Left lung (tissue), 10 donors: Measurements from ENCODE around the gene MAB21L3. TPM values are rescaled to one million over a fixed set of nuclear protein-coding genes. Genes with fewer than 3 reads are reported as not detected.

ENCODE experiments used
- ATAC-seq: fragments of 200-7000 bp; cut with Tn5 transposase; one replicate; pipeline ENCODE4 v1.9.1; 2020; ENCODE audit warnings: moderate library complexity
- DNase-seq, 4 donors: peaks; one replicate each; pipeline ENCODE4 v3.0.0-alpha.2; 2013 to 2020
- H3K27ac ChIP-seq, 2 donors: fragments of 200-600 bp; sonication (generic) in 1 of 2; one replicate each; pipeline versions ENCODE4 v1.5.0 to v1.8.0; 2020 to 2021
- H3K27me3 ChIP-seq, 2 donors: fragments of 200-600 bp; sonication (generic) in 1 of 2; one replicate each; pipeline versions ENCODE4 v1.5.0 to v1.8.0; 2020 to 2021
- H3K36me3 ChIP-seq, 2 donors: fragments of 200-600 bp; sonication (generic) in 1 of 2; one replicate each; pipeline versions ENCODE4 v1.5.0 to v1.8.0; 2020 to 2021
- H3K4me1 ChIP-seq, 2 donors: fragments of 200-600 bp; one replicate each; pipeline ENCODE4 v1.8.0; 2021
- H3K4me3 ChIP-seq, 2 donors: fragments of 200-600 bp; sonication (generic) in 1 of 2; one replicate each; pipeline versions ENCODE4 v1.5.0 to v1.8.0; 2020 to 2021; ENCODE audit warnings: mild to moderate bottlenecking in 1 of 2
- H3K9me3 ChIP-seq, 2 donors: fragments of 200-600 bp; sonication (generic) in 1 of 2; one replicate each; pipeline versions ENCODE4 v1.5.0 to v1.8.0; 2020 to 2021
- intact Hi-C, 2 donors: fragments of 100-400 bp; cut with DNase I; formaldehyde crosslinking; loops; one replicate each; pipeline versions ENCODE4 v1.11.2 to v1.14.2; 2022
- polyA plus RNA-seq, 6 donors: library from polyadenylated mRNA; unstranded; fragments of 120-200 nt; gene quantifications; one replicate each; pipeline ENCODE4 v1.2.1, GENCODE V29; 2013; ENCODE audit not compliant: insufficient read length in 6 of 6
- total RNA-seq, 2 donors: library from RNA; stranded (reverse); fragmentation: NEBNext Ultra II Directional; extraction: Animal tissue kit (Norgen Biotek cat#: 25700); gene quantifications; one replicate each; pipeline ENCODE4 v1.2.1, GENCODE V29; 2021
- TF ChIP-seq, protein P1 (sequence below), 2 donors: fragments of 200-600 bp; sonication (generic) in 1 of 2; IDR thresholded peaks; one replicate each; pipeline versions ENCODE4 v1.5.0 to v1.8.0; 2021; ENCODE audit warnings: antibody characterized with exemption in 2 of 2
- donor health status: DM: no; HTN: yes; CAD: no.
- donor health status: DM: no; HTN: no; CAD: no.

The MAB21L3 gene
- total and polyA plus RNA-seq, 8 donors: 0.06 to 1.3 (median 0.17) TPM; not detected in 4

DNA sequence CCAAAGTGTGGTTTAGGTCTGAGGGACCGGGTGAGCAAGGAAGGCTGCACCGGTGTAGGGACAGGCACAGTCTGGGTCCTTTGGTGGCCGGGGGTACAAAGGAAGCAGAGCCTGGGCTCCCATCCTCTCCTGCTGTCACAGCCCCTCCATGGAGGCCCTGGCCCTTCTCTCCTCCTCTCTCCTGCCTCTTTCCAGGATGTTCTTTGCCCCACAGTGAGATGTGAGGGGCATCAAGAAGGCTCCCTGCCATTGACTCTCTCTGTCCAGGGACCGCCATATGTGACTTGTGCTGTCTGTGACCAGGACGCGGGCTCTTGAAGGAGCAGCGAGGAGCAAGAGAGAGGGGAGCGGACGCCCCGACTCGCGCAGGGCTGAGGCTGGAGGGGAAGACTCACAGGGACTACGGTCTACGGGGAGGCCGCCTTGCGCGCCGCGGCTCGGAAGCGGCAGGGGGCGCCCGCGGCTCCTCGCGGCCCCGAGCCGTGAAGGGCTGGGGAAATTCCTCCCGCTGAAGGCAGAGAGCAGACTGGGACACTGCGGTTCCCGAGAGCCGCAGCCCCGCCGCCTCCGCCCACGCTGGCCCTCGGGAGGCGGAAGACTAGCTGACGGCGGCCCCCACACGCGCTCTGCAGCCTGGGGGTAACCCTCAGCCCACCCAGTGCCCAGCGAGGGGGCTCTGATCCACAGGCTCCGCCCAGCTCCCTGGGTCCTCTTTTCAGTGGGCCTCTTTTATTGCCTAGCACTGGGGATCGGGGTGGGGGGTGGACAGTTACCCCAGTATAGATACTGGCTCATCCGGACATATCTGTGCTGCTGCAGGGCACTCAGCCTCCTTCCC, 40.8 kb downstream of the MAB21L3 start:
- Histone ChIP-seq H3K27me3 (no peaks in the 10 kb centered on the region), H3K4me1 (peaks cover 8 to 13% of the 10 kb centered on the region in 2 donors), H3K27ac (peak overlapping the region; percentile 64 to 65), H3K36me3 (no peaks in the 10 kb centered on the region), H3K9me3 (no peaks in the 10 kb centered on the region), H3K4me3 (peak overlapping the region; percentile 28 to 33)
- ATAC-seq (peak; percentile 99), DNase-seq (peak; percentile 68 to 93 (median 80))
- TF ChIP-seq, protein P1, sequence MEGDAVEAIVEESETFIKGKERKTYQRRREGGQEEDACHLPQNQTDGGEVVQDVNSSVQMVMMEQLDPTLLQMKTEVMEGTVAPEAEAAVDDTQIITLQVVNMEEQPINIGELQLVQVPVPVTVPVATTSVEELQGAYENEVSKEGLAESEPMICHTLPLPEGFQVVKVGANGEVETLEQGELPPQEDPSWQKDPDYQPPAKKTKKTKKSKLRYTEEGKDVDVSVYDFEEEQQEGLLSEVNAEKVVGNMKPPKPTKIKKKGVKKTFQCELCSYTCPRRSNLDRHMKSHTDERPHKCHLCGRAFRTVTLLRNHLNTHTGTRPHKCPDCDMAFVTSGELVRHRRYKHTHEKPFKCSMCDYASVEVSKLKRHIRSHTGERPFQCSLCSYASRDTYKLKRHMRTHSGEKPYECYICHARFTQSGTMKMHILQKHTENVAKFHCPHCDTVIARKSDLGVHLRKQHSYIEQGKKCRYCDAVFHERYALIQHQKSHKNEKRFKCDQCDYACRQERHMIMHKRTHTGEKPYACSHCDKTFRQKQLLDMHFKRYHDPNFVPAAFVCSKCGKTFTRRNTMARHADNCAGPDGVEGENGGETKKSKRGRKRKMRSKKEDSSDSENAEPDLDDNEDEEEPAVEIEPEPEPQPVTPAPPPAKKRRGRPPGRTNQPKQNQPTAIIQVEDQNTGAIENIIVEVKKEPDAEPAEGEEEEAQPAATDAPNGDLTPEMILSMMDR (IDR thresholded peaks at IDR 0.05): peak; percentile 91 to 93
- intact Hi-C loops: loop anchor here in 1 of 2 donors (5.0 kb wide), 1 partner anchor 335 kb away; no protein-coding TSS in a partner anchor

DNA sequence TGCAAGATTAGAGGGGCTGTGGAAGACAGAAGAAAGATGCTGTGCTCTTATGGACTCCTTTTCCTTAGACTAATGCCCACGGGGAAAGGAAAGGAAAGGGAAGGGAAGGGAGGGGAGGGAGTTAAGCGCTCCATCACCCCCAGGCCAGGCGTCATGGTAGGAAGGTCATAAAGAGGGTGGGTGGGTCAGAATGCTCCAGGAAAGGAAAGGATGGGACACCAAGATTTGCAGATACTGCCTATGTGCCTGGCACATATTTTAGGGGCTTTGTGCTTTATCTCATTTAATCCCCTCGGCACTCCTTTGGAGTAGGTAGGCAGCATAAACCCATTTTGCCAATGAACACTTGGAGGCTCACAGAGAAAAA, 41.4 kb downstream of the MAB21L3 start:
- TF ChIP-seq, protein P1 (IDR thresholded peaks at IDR 0.05): no peak
- intact Hi-C loops: loop anchor here in 1 of 2 donors (5.0 kb wide), 1 partner anchor 335 kb away; no protein-coding TSS in a partner anchor

DNA sequence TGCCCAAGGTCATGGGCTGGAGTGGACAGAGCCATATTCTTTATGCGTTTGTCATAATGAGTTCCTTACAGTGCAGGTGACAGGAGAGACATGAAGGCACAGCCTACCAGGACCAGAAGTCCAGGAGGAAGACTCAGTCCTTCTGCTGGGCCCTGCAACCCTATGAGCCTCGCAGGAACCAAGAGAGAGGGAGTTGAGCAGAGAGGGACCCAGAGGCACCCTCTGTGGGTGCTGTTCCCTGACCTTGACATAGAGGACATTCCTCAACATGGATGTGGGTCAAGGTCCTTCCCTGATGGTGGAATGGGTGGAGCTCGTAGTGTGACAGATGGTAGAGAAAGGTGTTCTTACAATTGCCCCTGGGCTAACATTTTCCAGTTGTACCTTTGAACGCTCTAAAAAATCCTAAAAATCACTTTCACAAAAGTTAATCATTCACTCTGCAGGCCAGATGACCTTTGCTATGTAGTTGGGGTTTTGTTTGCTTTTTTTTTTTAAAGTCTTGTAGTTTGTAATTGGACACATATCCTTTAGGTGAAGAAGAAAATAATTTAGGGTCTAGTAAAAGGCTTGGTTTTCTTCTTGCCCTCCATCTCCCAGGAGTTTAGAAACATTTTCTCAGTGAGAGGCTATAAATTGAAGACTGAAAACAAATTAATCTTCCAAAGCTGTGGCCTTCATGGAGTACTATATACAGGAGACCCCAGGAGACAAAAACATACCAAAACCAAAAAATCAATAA, 41.9 kb downstream of the MAB21L3 start:
- Histone ChIP-seq H3K9me3 (no peaks in the 10 kb centered on the region), H3K4me3 (no peak overlapping the region), H3K27me3 (no peaks in the 10 kb centered on the region), H3K4me1 (peaks cover 8 to 13% of the 10 kb centered on the region in 2 donors), H3K36me3 (no peaks in the 10 kb centered on the region), H3K27ac (no peak overlapping the region)
- intact Hi-C loops: loop anchor here in 1 of 2 donors (5.0 kb wide), 1 partner anchor 334 kb away; no protein-coding TSS in a partner anchor
- TF ChIP-seq, protein P1 (IDR thresholded peaks at IDR 0.05): no peak
- no peak for DNase-seq
- no peak for ATAC-seq

More for the DNA sequence above, 41.4 kb downstream of the MAB21L3 start:
- Histone ChIP-seq H3K4me3 (peak overlapping the region in 1 of 2 donors; percentile 33), H3K27me3 (no peaks in the 10 kb centered on the region), H3K4me1 (peaks cover 8 to 13% of the 10 kb centered on the region in 2 donors), H3K36me3 (no peaks in the 10 kb centered on the region), H3K27ac (peak overlapping the region; percentile 64 to 65), H3K9me3 (no peaks in the 10 kb centered on the region)
- DNase-seq: no peak
- no peak for ATAC-seq

DNA sequence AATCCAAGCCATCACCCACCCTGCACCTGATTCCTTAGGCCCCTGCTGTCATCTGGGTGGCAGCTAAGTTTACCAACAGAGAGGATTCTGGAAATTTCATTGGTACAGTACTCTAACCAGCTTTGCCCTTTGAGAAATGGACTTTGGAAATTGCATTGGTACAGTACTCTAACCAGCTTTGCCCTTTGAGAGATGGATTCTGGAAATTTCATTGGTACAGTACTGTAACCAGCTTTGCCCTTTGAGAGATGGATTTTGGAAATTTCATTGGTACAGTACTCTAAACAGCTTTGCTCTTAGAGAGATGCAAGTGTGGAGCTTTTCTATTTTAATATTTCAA, 42.5 kb downstream of the MAB21L3 start:
- no peaks in the 10 kb centered on the region for H3K27me3 ChIP-seq
- H3K27ac ChIP-seq: no peak overlapping the region
- intact Hi-C loops: loop anchor here in 1 of 2 donors (5.0 kb wide), 1 partner anchor 334 kb away; no protein-coding TSS in a partner anchor
- no peaks in the 10 kb centered on the region for H3K36me3 ChIP-seq
- H3K4me1 ChIP-seq: peaks cover 8 to 13% of the 10 kb centered on the region in 2 donors
- H3K4me3 ChIP-seq: no peak overlapping the region
- no peaks in the 10 kb centered on the region for H3K9me3 ChIP-seq
- ATAC-seq (no peak), DNase-seq (no peak)
- TF ChIP-seq, protein P1 (IDR thresholded peaks at IDR 0.05): no peak

DNA sequence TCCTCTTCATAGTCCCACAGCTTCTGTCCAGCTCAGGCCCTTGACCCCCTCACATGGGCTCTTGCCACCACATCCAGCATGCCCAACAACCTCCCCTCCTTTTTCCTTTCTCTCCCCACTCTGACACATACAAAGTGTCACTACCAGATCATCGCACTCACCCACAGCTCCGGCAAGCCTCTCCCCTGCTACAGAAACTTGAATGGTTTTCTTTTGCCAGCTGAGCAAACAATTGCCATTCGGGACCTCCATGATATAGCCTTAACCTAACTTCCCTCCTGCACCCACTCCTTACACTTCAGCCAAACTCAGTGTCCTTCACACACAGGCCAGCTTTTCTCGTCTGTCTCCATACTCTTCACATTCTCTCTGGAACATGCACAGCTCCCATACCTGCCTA, 43.3 kb downstream of the MAB21L3 start:
- TF ChIP-seq, protein P1 (IDR thresholded peaks at IDR 0.05): no peak
- no peak for ATAC-seq
- Histone ChIP-seq H3K9me3 (no peaks in the 10 kb centered on the region), H3K4me1 (peaks cover 8 to 13% of the 10 kb centered on the region in 2 donors), H3K27ac (no peak overlapping the region), H3K4me3 (no peak overlapping the region), H3K36me3 (no peaks in the 10 kb centered on the region), H3K27me3 (no peaks in the 10 kb centered on the region)
- no peak for DNase-seq
- intact Hi-C loops: loop anchor here in 1 of 2 donors (5.0 kb wide), 1 partner anchor 333 kb away; no protein-coding TSS in a partner anchor
